T follicular helper cell (primary cell): ENCODE measurements around the gene SEPTIN1.
"Not testable (repeated sequence)": the region's sequence is repeated elsewhere in the genome, so short reads cannot be mapped to it uniquely, and the experiment has no call there.

Experiments used
- DNase-seq: peaks from one replicate; pipeline ENCODE4 v3.0.0-alpha.2; 2020; ENCODE audit warnings: low read depth

SEPTIN1 gene

DNA sequence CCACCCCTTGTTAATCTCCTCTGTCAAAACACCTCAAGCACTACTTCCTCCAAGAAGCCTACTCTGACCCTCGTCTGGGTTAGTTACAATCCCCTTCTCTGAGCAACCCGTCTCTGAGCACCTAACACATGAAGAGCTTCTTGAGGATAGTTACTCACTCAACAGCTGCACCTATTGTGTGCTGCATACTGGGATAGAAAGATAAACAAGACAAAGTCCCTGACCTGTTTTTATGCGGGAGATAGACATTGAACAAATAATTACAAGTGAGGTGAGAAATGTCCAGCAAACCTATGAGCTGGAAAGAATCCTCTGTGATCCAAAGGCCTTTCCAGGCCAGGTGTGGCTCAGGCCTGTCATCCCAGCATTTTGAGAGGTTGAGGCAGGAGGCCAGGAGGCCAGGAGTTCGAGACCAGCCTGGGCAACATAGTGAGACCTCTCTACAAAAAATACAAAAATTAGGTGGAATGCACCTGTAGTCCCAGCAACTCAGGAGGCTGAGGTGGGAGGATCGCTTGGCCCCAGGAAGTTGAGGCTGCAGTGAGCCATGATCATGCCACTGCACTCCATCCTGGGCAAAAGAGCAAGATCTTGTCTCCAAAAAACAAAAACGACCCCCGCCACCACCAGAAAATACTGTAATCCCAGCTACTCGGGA is 19.5 kb upstream of the SEPTIN1 start:
- no peak for DNase-seq

DNA sequence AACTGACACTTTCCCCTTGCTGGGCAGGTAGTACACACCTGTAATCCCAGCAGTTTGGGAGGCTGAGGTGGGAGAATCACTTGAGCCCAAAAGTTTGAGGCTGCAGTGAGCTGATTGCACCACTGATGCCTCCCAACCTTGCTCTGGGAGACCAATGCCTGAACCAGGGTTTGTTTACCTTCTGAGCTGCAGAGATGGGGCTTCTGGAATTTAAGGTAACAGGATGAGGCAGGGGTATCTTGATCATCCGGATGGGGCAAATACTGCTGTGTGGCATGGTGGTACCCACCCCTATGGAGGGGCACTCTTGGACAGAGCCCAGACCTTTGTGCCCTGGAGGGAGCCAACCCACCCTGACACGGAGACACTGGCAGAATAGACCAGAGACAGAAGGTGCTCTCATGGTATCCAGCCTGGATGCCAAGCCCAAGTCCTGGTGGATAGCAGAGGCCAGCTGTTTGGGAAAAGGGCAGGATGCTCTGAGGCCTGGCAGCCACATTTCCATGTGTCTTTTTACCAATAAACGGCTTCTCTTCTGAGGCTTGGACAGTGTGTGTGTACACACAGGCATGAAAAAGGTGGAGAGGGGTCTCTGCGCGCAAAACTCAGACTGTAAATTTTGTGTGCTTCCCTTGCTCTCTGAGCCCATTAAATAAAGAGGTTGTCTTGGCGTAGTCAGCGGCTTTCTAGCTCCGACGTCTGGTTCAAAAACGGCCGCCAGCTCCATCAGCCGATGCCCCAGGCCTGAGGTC is 17.2 kb upstream of the SEPTIN1 start:
- DNase-seq, result no peak

DNA sequence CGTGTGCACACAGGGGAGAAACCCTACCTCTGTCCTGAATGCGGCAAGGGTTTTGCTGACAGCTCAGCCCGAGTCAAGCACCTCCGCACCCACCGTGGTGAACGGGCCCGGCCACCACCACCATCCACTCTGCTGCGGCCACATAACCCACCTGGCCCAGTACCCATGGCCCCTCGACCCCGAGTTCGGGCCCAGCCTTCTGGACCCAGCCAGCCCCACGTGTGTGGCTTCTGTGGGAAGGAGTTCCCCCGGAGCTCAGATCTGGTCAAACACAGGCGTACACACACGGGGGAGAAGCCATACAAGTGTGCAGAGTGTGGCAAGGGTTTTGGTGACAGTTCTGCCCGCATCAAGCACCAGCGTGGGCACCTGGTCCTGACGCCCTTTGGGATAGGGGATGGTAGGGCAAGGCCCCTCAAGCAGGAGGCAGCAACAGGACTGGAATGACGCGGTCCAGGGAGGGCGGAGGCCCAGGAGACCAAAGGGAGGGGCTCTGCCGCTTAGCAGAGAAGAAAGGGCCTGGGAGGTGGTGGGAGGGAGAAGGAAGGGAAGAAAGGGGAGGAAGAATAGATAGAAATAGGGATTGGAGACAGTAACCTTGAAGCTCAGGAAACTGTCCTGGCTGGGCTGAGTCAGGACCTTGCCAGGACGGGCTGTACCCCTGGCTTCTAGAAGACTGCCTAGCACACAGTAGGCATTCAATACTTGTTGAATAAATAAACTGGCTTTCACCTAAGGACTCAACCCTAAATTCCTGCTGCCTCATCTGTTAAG is 16.5 kb upstream of the SEPTIN1 start:
- DNase-seq, result no peak

DNA sequence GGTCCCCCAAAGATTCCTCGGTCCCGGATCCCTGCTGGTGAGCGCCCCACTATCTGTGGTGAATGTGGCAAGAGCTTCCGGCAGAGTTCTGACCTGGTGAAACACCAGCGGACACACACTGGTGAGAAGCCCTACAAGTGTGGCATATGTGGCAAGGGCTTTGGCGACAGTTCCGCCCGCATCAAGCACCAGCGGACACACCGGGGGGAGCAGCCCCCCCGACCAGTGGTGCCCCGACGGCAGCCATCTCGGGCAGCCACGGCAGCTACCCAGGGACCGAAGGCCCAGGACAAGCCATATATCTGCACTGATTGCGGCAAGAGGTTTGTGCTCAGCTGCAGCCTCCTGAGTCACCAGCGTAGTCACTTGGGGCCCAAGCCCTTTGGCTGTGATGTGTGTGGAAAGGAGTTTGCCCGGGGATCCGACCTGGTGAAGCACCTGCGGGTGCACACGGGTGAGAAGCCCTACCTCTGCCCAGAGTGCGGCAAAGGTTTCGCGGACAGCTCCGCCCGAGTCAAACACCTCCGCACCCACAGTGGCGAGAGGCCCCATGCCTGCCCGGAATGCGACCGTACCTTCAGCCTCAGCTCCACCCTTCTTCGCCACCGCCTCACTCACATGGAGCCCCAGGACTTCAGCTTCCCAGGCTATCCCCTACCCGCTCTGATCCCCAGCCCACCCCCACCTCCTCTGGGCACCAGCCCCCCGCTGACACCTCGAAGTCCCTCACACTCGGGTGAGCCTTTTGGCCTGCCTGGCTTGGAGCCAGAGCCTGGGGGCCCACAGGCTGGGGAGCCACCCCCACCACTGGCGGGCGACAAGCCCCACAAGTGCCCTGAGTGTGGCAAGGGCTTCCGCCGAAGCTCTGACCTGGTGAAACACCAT is 15.7 kb upstream of the SEPTIN1 start:
- DNase-seq, result no peak

DNA sequence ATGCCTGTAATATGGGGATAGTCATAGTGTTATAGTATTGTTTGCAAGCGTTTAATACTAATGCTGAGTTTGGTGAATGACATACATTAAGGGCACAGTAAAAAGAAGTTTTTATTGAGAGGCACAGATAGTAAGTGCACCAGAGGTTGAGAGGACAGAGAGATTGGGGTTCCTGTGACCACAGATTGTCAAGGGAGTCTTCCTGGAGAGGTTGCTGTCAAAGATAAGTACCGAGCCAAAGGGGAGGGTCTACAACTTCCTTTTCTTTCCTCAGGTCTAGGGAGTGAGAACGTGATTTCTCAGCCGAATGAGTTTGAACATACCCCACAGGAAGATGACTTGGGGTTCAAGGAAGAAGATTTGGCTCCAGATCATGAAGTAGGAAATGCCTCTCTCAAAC is 14.7 kb upstream of the SEPTIN1 start:
- DNase-seq, result no peak

DNA sequence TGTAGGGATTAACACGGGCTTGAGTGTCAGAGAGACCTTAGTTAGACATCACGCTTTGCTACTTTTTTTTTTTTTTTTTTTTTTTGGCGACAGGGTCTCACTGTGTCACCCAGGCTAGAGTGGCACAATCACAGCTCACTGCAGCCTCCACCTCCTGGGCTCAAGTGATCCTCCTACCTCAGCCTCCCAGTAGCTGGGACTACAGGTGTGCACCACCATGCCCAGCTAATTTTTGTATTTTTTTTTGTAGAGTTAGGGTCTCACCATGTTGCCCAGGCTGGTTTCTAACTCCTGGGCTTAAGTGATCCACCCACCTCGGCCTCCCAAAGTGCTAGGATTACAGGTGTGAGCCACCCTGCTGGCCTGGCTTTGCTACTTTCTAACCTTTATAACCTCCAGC is 14.3 kb upstream of the SEPTIN1 start:
- not testable (repeated sequence) for DNase-seq

DNA sequence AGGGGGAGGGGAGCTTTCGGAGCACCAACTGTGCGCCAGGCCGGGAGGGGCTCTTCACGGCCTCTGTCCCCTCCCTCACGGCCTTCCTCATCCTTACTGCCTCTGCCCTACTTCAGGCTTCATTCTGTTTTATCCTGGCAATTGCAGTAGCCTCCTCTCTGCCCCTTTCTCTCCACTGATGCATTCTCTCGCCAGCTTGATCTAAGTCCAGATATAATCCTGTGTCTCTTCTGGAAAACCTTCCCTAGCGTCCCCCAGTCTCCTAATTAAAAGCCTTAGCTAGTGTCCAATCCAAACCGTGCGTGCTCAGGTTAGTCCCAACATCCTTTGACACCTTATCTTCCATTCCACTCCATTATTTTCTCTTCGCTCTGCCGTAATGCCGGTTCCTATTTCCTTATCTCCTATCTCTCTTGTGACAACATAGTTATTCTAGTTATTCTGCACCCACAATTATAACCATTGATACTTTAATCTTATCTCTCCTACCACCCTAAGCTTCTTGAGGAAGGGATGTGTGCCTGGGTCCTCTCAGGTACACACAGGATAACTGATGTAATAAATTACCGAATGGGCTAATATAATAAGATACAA is 13.7 kb upstream of the SEPTIN1 start:
- DNase-seq, result no peak

DNA sequence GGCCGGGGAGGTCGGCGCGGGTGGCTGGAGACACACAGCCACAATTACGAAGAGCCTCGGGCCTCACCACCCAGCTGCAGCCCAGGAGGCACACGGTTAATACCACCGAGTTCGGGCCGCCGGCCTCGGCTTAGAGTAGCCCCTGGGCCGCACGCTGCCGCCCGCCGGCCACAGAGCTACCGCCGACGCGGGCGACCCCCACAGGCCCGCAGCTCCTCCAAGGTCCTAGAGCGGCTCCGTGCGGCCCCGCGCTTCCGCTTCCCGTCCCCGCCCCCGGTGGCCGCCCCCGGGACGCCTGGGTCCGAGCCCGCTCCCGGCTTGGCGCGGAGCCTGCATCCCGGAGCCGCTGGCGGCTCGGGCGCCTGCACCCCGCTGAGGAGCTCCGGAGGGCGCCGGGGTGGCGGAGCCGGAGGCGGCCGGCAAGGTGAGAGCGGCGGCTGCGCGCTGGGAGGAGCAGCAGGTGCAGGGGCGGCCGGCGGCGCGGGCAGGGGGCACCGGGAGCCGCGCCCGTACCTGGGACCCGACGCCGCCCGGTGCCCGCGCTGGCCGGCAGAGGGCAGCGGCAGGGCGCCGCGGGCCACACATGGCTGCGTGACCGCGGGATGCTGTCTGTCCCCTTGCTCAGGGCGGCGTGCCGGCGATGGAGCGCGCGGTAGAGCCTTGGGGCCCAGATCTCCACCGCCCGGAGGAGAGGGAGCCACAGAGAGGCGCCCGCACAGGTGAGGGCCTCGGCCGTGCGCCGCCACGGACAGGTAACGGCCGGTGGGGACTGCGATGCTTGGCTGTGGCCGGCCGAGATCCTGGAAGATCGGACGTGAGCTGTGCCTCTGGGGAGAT is 13.0 kb upstream of the SEPTIN1 start, which contains the start of gene ZNF48:
Gene ZNF48 (plus strand): TSS at position 266 of the 837 bp plus-strand sequence. CDS start 375 bp downstream, at position 641.
- peak; percentile 21 for DNase-seq

DNA sequence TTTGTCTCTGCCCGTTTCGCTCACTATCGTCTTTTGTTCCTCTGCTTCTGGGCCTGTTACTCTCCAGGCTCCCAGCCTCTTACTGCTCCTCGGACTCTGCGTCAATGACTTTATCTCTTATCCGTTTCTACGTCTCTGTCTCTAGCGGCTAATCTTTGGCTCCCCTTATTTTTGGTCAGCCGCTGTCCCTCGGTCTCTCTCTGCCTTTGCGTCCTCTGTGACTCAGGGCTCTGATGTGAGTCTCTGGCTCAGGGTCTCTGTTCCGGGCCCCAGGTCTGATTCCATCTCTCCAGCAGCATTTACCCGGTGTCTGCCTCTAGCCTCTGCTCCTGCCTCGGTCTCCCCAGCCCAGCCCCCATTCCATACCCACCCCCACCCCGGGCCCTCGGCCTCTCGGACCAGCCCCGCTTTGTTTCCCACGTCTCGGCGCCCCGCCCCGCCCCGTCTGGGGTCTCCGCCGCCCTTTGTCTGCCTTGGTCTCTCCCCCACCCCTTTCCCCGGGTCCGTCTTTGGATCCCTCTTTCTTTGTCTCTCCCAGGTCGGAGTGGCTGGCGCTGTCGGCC is 12.3 kb upstream of the SEPTIN1 start:
- no peak for DNase-seq

DNA sequence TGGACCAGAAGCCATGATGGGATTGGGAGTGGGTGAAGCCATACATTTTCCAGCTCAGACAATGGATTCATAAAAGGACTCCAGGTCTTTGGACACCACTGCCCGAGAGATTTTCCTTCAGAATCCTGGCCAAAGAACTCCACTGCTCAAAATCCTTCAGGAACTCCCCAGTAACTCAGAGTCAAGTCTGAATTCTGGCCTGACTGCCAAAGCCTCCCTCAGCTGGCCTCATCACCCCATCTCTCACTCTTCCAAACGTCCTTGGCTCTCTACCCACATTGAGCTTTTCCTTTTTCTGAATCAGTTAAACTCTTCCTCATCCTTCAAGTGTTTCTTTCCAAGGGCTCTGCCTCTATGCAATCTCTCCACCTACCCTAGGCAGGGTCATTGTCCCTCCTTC is 1.2 kb upstream of the SEPTIN1 start:
- DNase-seq, result no peak

DNA sequence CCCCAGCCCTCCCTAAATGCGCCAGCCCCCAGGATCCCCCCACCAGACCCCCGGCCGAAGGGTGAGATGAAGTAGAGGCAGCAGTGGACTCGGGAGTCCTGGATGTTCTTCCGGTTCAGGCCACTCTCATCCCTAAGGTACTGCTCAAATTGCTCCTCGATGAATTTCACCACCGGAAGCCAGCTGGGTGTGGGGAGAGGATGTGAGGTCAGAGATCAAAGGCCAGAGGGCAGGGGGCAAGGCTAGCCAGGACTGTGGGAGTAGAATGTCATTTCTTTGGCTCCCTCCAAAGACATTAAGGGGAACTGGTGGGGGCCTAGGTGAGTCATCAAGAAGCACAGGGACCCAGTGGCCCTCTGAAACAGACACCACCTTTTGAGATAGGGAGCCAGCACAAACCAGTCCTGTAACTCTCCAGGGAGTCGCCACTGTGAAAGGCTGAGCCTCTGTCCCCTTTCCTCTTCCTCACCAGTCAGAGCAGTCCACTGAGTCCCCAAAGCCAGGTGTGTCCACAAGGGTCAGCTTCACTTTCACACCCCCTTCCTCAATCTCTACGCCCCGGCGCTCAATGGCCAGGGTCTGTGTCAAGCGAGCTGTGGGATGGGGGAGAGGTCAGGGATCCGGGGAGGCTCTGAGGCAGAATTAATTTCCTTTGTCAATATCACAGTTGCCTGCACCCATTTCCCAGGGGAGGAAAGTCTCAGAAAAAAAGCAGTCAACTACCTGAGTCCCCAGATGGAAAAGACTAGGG is 895 bp downstream of the SEPTIN1 start:
- no peak for DNase-seq

DNA sequence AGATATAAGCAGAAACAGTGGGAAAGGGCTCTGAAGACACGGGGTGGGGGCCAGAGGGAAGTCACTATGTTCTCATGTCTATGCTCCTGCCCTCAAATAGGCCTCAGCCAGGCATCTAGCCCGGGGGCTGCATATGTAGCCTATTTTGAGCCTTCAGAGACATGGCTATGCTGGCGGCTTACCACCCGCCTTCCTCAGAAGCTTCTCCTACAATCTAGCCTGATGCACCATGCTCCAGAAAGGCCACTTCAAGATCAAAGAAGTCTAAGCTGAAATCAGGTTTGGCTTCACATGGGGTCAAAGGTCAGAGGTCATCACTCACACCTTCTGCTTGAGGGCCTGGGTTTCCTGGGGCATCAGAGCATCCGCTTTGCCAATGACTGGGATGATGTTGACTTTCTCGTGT is 1.6 kb downstream of the SEPTIN1 start:
- no peak for DNase-seq

DNA sequence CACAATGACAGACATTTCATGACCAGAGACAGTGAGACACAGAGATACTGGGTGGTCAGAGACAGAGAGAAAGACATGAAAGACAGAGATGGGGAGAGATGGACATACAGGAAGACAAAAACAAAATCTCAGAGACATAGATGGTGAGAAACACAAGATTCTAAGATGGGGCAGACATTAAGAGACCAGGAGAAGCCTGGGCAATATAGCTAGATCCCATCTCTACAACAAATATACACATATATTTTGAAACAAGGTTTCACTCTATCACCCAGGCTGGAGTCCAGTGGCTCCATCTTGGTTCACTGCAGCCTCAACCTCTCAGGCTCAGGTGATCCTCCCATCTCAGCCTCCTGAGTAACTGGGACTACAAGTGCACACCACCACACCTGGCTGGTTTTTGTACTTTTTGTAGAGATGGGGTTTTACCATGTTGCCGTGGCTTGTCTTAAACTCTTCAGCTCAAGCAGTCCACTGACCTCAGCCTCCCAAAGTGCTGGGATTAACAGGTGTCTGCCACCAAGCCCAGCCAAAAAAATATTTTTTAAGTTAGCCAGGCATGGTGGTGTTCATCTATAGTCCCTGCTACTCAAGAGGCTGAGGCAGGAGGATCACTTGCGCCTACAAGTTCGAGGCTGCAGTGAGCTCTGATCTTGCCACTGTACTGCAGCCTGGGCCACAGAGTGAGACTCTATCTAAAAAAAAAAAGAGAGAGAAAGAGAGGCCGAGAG is 2.1 kb downstream of the SEPTIN1 start:
- DNase-seq, result no peak

DNA sequence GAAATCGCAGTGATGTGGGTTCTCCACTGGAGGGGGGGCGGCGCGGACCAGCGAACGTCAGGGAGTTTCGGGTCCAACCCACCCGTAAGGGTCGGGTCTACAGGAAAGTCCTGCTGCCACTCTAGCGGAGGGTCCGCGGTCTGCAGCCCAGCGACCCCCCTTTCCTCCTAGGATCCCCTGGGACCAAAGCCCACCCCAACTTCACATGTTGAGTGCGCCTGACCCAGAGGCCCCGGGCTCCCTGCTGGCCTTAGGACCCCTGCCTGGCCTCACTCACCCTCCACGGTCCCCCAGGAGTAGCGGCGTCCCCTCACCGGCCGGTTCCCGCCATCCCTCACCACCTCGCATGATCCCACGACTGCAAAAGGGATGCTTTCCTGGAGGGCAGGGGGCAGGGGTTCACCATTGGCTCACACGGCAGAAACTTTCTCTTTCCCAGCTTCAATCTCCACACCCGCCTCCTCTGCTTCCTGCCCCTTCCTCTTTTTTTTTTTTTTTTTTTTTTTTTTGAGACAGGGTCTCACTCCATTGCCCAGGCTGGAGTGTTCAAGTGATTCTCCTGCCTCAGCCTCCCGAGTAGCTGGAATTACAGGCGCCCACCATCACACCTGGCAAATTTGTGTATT is 3.1 kb downstream of the SEPTIN1 start:
- DNase-seq, result no peak

DNA sequence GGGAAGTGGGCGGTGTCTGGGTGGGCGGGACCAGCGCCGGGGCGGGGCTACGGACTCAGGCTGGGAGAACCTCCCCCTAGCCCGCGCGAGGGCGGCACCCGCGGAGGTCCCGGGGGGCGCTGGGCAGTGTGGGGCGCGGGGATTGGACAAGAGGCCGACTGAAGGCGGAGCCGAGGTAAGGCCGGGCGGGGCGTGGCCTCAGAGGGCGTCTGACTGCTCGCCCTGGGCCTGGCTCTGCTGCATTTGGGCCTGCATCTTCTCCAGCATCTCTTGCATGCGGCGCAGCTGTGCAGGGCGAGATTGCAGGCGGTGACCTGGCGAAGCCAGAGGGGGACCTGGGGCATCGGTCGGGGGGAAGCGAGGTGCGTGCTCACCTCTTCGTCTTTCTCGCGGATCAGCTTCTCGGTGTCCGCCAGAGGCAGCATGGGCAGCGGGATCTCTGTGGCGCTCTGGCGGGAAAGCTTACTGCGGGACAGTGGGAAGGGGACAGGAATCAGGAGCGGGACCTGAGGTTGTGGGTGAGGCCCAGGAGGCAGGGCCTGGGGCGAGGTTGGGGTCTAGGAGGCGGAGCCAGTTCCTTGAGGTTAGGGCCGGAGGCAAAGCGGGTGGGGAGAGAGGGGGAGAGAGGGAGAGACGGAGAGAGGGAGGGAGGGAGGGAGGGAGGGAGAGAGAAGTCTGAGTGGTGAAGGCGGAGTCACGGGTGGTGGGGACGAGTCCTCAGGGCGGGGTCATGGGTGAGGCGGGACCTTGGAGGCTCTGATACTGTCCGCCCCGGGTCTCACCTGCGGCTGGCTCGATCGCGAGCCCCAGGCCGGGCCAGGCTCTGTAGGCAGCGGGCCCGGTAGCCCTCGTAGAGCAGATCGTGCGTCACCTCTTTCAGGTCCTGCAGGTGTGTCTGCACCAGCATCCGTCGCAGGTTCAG is 3.9 kb downstream of the SEPTIN1 start:
- peak; percentile 99 for DNase-seq

DNA sequence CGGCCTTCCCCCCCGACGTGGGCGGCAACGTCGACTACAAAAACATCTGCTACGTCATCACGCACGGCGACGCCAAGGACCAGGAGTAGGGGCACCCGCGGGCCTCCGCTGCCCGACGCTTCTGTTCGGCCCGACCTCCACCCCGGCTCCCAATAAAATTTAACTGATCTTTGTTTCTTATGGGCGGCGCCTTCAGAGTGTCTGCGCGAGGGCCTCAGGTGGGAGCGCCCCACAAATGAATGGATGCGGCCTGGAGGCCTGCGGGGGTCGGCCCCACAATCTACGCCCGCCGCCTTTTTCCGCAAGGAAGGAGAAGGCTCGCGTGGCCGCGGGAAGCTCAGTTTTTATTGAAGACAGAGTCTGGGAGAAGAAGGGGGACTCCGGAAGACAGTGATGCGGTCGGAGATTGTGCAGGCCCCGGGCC is 4.5 kb downstream of the SEPTIN1 start:
- peak; percentile 86 for DNase-seq
